Astrocyte of the spinal cord (primary cell): ENCODE measurements around the gene TAGLN2.

Experiments used
- DNase-seq: peaks from one replicate; pipeline ENCODE4 v3.0.0; 2011; ENCODE audit warnings: low read depth, low spot score
- H3K4me3 ChIP-seq: 2 replicates; pipeline ENCODE4 v1.5.1; 2011; ENCODE audit warnings: low read depth, mild to moderate bottlenecking, low read length, moderate library complexity
- CTCF ChIP-seq: IDR thresholded peaks from 2 replicates; pipeline ENCODE4 v1.5.1; 2012; ENCODE audit warnings: low read depth, mild to moderate bottlenecking, low read length, inconsistent platforms
- in situ Hi-C: cut with HindIII; loops from 2 replicates; pipeline ENCODE4 v1.10.0; 2017; ENCODE audit warnings: low sequenced_read_pairs

TAGLN2 gene

GRCh38 chr1:159877695-159878444, 47.4 kb downstream of the TAGLN2 start:
- in situ Hi-C loops = loop anchor here (25.0 kb wide), 1 partner anchor 91 kb away; the partner anchor contains the start of gene DUSP23
- H3K4me3 ChIP-seq = no peak overlapping the region

DNA sequence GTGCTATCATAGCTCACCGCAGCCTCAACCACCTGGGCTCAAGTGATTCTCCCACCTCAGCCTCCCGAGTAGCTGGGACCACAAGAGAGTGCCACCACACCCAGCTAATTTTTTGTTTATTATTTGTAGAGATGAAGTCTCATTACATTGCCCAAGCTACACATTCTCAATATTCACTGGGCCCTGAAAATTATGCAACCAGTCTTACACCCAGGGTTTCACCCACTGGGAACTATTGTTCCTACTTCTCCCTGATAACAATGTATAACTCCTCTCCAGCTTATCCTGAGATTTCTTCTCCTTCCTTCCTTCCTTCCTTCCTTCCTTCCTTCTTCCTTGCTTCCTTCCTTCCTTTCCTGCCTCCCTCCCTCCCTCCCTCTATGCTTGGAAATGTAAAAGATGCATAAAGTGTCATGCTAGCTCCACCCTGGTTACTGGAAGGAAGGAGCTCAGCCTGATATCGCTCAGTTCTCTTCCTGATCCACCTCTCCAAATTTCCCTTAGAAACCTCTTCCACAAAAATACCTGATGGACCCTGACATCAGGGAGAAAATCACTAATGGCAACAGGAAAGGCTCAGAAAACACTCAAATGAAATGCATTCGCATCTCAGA, 51.7 kb downstream of the TAGLN2 start:
- in situ Hi-C loops = no loop called here
- DNase-seq = no peak
- H3K4me3 ChIP-seq = no peak overlapping the region
- no peak for TF ChIP-seq CTCF

More at GRCh38 chr1:159877695-159878444, 47.4 kb downstream of the TAGLN2 start:
- DNase-seq = no peak
- TF ChIP-seq CTCF = no peak

DNA sequence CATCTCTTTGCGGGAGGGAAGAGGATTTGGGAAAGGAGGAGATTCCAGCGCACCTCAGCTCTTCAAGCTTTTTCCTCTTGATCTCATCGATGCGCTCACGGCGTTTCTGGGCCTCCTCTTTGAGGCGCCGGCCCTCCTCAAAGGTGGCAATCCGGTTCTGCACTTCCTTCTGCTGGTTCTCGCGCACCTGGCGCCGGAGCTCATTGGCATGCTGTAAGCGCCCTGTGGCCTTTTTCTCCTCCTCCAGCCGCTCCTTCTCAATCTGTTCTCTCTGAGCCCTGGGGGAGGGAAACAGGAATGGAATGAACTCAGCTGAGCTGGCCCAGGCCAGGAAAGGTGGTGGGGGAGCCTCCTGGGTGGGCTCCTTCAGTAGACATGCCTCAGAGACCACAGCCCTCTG, 52.4 kb downstream of the TAGLN2 start:
- no peak for DNase-seq
- no peak overlapping the region for H3K4me3 ChIP-seq
- TF ChIP-seq CTCF = no peak
- in situ Hi-C loops = no loop called here

- no peak for DNase-seq
- in situ Hi-C loops = no loop called here
- no peak for TF ChIP-seq CTCF
- H3K4me3 ChIP-seq = no peak overlapping the region
Observed at GRCh38 chr1:159870704-159871103, 54.6 kb downstream of the TAGLN2 start.

DNA sequence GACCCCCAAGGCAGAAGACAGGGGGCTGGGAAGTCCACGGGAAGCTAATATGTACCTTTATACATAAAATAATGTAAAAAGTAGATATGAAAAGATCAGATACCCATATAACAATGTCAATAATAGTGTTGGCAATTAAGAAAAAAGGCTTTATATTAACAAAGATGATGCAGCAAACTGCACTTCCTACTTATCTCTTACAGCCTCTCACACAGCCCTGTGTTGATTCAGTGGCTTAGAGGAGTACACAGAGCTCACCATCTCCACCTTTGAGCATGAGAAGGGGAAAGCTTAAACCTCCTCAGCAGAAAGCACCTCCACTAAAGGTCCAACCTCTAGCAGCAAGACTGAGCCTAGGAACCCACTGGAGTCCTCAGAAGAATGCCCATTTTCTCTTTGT, 55.7 kb downstream of the TAGLN2 start:
- in situ Hi-C loops = no loop called here
- no peak for DNase-seq
- no peak overlapping the region for H3K4me3 ChIP-seq
- TF ChIP-seq CTCF = no peak

GRCh38 chr1:159869173-159869572, 56.1 kb downstream of the TAGLN2 start:
- H3K4me3 ChIP-seq = no peak overlapping the region
- DNase-seq = peak; percentile 82
- TF ChIP-seq CTCF = no peak
- in situ Hi-C loops = no loop called here
